Activated naive CD4-positive, alpha-beta T cell treated with anti-CD3 and anti-CD28 coated beads, Interleukin-2, amount 10 ng/mL, durations not matched to agents 7 days and 5 days (primary cell): ENCODE data around the gene EFNB1.
"Not testable (repeated sequence)": the region's sequence is repeated elsewhere in the genome, so short reads cannot be mapped to it uniquely, and the experiment has no call there.

ENCODE experiments used
- CTCF ChIA-PET: fragments of 350-600 bp; sonication (Branson Sonifier 250); formaldehyde crosslinking; loops from one replicate; lab custom pipeline; 2021; ENCODE audit warnings: antibody characterized with exemption; lab: Charles Lee
- DNase-seq: peaks from one replicate; pipeline ENCODE4 v3.0.0-alpha.2; 2020
- H3K27ac Mint-ChIP-seq: one replicate; pipeline ENCODE4 v1.8.0; 2021; ENCODE audit warnings: mild to moderate bottlenecking, moderate library complexity, mixed read lengths
- H3K27me3 Mint-ChIP-seq: one replicate; pipeline ENCODE4 v1.8.0; 2021; ENCODE audit warnings: mild to moderate bottlenecking, mixed read lengths
- H3K36me3 Mint-ChIP-seq: one replicate; pipeline ENCODE4 v1.8.0; 2021; ENCODE audit warnings: mixed read lengths
- H3K4me1 Mint-ChIP-seq: one replicate; pipeline ENCODE4 v1.8.0; 2021; ENCODE audit warnings: mixed read lengths
- H3K4me3 Mint-ChIP-seq: one replicate; pipeline ENCODE4 v1.8.0; 2021; ENCODE audit warnings: mild to moderate bottlenecking, moderate library complexity, mixed read lengths
- H3K9me3 Mint-ChIP-seq: one replicate; pipeline ENCODE4 v1.8.0; 2021; ENCODE audit warnings: mixed read lengths

EFNB1 gene

DNA sequence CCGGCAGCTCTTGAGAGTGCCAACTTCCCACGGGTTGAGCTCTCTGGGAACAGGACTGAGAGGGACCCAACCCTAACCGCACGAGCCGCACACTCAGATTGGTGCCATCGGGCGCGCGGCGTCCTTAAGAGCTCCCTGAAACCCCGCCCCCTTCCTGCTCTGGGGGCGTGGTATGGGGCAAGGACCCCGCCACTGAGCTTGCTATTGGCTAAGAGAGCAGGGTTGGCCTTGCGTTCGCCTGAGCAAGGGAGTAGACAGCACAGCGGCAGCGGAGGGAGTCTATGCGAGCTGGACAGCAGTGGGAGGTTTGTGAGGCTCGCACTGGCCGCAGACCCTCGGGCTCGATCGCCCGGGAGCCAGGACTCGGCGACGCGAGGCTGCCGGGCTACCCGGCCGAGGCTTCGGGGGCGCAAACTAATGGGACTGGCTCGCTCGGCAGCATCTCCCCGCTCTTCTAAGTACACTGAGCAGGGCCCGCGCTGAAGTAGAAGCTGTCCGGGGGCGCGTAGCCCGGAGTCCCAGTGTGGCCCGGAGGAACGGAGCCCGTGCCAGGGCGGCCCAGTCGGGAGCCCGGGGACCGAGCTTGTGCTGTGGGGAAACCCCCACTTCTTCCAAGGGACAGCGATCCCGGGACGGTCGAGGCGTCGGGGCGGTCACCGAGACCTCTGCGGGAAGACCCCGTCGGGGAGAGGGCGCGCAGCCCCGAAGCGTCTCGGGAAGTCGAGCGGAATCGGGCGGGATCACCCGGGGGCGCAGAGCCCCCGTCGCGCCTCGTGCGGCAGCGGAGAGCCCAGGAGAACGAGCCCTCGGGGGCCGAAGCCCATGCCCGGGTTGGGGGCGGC is at the start of gene EFNB1:
EFNB1 (plus strand) TSS at position 282 of the 842 bp plus-strand sequence. CDS start 756 bp downstream, outside the sequence.
- H3K27ac Mint-ChIP-seq, result peak within 1 kb of the TSS; percentile 81
- no peaks in the 10 kb centered on the region for H3K9me3 Mint-ChIP-seq
- CTCF ChIA-PET, result interaction anchor here (0.6 to 2.4 kb wide), 7 partner anchors 263 to 454 kb away, joined by 3 to 24 read pairs (median 5); partner anchors contain the start of gene PJA1

DNA sequence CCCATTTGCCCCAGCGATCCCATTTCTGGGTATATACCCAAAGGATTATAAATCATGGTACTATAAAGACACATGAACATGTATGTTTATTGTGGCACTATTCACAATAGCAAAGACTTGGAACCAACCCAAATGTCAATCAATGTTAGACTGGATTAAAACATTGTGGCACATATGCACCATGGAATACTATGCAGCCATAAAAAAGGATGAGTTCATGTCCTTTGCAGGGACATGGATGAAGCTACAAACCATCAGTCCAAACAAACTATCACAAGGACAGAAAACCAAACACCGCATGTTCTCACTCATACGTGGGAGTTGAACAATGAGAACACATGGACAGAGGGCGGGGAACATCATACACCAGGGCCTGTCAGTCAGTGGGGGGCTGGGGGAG is 47.5 kb upstream of the EFNB1 start:
- H3K27me3 Mint-ChIP-seq, H3K27ac Mint-ChIP-seq, H3K4me3 Mint-ChIP-seq, H3K36me3 Mint-ChIP-seq, H3K4me1 Mint-ChIP-seq, DNase-seq, CTCF ChIA-PET, H3K9me3 Mint-ChIP-seq: not testable (repeated sequence)

More for the DNA sequence above, at the start of gene EFNB1:
- peak; percentile 90 for DNase-seq
- Mint-ChIP-seq H3K27me3 (peaks cover 35% of the 10 kb centered on the region), H3K4me3 (peak within 1 kb of the TSS; percentile 76), H3K4me1 (peaks cover 23% of the 10 kb centered on the region), H3K36me3 (peaks cover 2% of the 10 kb centered on the region)

DNA sequence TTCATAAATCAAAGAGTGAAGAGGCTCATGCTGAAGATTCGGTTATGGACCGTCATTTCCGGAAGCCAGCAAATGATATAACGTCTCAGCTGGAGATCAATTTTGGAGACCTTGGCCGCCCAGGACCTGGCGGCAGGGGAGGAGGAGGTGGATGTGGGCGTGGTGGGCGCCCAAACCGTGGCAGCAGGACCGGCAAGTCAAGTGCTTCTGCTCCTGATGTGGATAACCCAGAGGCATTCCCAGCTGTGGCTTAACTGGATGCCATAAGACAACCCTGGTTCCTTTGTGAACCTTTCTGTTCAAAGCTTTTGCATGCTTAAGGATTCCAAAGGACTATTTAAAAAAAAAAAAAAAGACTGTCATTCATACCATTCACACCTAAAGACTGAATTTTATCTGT is 44.0 kb upstream of the EFNB1 start:
- CTCF ChIA-PET, result no interaction called here

DNA sequence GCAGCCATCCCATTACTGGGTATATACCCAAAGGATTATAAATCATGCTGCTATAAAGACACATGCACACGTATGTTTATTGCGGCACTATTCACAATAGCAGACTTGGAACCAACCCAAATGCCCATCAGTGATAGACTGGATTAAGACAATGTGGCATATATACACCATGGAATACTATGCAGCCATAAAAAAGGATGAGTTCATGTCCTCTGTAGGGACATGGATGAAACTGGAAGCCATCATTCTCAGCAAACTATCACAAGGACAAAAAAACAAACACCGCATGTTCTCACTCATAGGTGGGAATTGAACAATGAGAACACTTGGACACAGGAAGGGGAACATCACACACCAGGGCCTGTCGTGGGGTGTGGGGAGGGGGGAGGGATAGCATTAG is 42.2 kb upstream of the EFNB1 start:
- H3K4me1 Mint-ChIP-seq, DNase-seq, CTCF ChIA-PET, H3K27me3 Mint-ChIP-seq, H3K36me3 Mint-ChIP-seq, H3K4me3 Mint-ChIP-seq, H3K27ac Mint-ChIP-seq, H3K9me3 Mint-ChIP-seq: not testable (repeated sequence)

More for the DNA sequence above, 44.0 kb upstream of the EFNB1 start:
- no peak overlapping the region for H3K27ac Mint-ChIP-seq
- H3K4me3 Mint-ChIP-seq, result no peak overlapping the region
- H3K27me3 Mint-ChIP-seq, result no peaks in the 10 kb centered on the region
- no peaks in the 10 kb centered on the region for H3K9me3 Mint-ChIP-seq
- no peaks in the 10 kb centered on the region for H3K36me3 Mint-ChIP-seq
- DNase-seq, result no peak
- no peaks in the 10 kb centered on the region for H3K4me1 Mint-ChIP-seq

DNA sequence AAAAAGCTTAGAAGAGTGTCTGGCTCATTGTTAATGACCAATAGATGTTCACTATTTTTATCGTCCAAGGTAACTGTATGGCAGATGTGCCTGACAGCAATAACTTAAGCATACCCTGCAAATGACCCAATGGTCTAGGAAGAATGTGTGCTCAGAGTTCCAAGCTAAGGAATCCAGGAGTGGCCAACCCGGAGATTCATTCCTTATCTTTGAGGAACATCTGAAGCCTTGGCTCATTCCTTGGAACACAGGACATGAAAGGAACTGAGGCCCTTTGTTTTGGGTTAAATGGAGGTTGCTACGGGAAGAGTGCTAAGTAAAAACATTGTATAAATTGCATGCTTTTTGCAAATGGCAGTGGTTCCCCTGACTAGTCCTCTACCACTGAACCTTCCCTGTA is 38.9 kb upstream of the EFNB1 start:
- H3K4me3 Mint-ChIP-seq, result no peak overlapping the region
- H3K27ac Mint-ChIP-seq, result no peak overlapping the region
- no peaks in the 10 kb centered on the region for H3K27me3 Mint-ChIP-seq
- no peaks in the 10 kb centered on the region for H3K9me3 Mint-ChIP-seq
- no peak for DNase-seq
- no peaks in the 10 kb centered on the region for H3K4me1 Mint-ChIP-seq
- H3K36me3 Mint-ChIP-seq, result no peaks in the 10 kb centered on the region
- CTCF ChIA-PET, result no interaction called here

DNA sequence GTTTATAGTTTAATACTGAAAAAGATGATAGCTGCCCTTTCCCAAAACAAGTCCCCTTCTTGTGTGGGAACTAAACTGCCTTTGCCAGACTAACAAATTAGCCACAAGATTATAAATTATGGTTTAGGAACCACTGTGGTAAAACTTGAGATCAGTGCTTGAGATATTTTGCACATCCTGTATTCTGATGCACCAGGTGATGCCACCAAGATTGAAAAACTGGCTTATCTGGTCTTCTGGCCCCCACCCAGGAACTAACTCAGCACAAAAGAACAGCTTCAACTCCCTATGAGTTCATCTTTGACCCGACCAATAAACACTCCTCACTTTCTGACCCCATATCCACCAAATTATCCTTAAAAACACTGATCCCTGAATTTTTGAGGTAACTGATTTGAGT is 36.7 kb upstream of the EFNB1 start:
- H3K27ac Mint-ChIP-seq, result no peak overlapping the region

DNA sequence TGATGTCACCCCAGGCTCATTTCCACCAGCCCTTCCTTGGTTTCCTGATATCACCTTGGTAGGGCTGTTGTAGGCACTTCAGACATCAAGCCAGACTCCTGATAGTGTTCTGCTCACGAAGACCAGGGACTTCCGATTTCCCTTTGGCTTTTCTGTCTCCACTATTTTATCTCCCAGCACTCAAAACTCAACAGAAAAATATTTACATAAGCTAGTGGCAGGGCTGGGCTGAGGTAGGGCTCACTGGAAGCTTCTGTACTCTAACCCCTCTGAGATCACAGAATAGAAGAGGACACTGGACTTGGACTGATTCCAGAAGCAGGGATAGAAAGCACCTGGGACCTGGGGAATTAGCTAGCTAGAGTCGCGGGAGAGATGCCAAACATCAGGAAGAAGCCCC is 34.4 kb upstream of the EFNB1 start:
- peaks cover 9% of the 10 kb centered on the region for H3K9me3 Mint-ChIP-seq
- H3K36me3 Mint-ChIP-seq, result no peaks in the 10 kb centered on the region
- no peaks in the 10 kb centered on the region for H3K27me3 Mint-ChIP-seq
- DNase-seq, result no peak
- H3K27ac Mint-ChIP-seq, result no peak overlapping the region
- CTCF ChIA-PET, result no interaction called here
- no peaks in the 10 kb centered on the region for H3K4me1 Mint-ChIP-seq
- H3K4me3 Mint-ChIP-seq, result no peak overlapping the region

More for the DNA sequence above, 36.7 kb upstream of the EFNB1 start:
- Mint-ChIP-seq H3K9me3 (no peaks in the 10 kb centered on the region), H3K27me3 (no peaks in the 10 kb centered on the region), H3K36me3 (no peaks in the 10 kb centered on the region), H3K4me1 (no peaks in the 10 kb centered on the region), H3K4me3 (no peak overlapping the region)
- DNase-seq, result no peak
- CTCF ChIA-PET, result no interaction called here

DNA sequence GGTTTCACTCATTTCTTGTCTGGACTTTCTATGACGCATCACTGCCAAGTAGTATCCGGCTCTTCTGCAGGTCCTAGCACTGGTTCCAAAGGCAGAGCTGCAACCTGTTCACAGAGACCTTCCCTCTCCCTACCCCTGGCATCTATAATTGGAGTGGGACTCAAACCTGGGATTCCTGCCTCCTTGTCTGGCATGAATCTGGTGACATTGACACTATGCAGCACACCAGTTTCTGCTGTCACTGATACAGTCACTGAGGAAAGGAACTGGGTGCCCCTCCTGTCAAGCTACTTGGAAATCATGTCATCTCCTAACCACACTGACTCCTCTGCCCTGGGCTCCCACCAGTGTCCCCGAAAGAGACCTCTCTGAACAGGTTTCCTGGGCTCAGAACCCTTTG is 33.1 kb upstream of the EFNB1 start:
- no peaks in the 10 kb centered on the region for H3K36me3 Mint-ChIP-seq
- CTCF ChIA-PET, result no interaction called here
- no peaks in the 10 kb centered on the region for H3K4me1 Mint-ChIP-seq
- no peaks in the 10 kb centered on the region for H3K27me3 Mint-ChIP-seq
- no peak overlapping the region for H3K27ac Mint-ChIP-seq
- no peak for DNase-seq
- H3K4me3 Mint-ChIP-seq, result no peak overlapping the region
- peaks cover 12% of the 10 kb centered on the region for H3K9me3 Mint-ChIP-seq

DNA sequence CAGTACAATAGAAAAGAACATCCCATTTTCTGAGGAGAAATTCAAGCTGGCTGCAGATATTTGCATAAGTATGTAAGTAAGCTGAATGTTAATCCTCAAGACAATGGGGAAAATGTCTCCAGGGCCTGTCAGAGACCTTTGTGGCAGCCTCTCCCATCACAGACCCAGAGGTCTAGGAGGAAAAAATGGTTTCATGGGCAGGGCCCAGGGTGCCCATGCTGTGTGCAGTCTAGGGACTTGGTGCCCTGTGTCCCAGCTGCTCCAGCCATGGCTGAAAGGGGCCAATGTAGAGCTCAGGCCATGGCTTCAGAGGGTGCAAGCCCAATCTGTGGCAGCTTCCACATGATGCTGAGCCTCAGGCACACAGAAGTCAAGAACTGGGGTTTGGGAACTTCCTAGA is 30.4 kb upstream of the EFNB1 start:
- DNase-seq, H3K4me1 Mint-ChIP-seq, H3K4me3 Mint-ChIP-seq, H3K27me3 Mint-ChIP-seq, H3K36me3 Mint-ChIP-seq, CTCF ChIA-PET, H3K27ac Mint-ChIP-seq: not testable (repeated sequence)
- H3K9me3 Mint-ChIP-seq, result peaks cover 12% of the 10 kb centered on the region

DNA sequence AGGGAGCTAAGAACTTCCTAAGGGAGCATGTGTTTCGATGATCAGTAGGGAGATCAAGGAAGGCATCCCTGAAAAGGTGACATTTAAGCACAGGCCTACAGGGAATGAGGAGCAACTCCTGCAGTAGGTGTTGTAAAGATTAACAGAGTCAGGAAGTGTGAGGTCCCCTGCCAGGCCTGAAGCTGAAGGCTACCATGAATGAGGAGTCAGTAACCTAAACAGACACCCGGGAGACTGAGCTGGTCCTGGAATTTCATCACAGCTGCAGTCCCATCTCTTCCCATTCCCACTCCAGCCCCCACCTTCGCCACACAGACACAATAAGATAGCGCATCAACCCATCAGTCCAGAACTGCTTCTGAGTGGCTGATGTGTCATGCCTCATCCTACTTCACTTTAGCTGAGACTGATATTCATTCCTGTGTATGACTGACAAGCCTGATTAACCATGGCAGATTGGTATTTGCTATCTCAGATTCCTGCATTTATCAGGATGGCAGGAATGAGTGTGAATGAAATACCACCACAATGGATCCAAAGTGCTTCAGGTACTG is 27.0 kb upstream of the EFNB1 start:
- Mint-ChIP-seq H3K36me3 (no peaks in the 10 kb centered on the region), H3K4me1 (no peaks in the 10 kb centered on the region), H3K27ac (no peak overlapping the region), H3K27me3 (no peaks in the 10 kb centered on the region), H3K4me3 (no peak overlapping the region), H3K9me3 (peaks cover 12% of the 10 kb centered on the region)
- CTCF ChIA-PET, result no interaction called here
- DNase-seq, result no peak

DNA sequence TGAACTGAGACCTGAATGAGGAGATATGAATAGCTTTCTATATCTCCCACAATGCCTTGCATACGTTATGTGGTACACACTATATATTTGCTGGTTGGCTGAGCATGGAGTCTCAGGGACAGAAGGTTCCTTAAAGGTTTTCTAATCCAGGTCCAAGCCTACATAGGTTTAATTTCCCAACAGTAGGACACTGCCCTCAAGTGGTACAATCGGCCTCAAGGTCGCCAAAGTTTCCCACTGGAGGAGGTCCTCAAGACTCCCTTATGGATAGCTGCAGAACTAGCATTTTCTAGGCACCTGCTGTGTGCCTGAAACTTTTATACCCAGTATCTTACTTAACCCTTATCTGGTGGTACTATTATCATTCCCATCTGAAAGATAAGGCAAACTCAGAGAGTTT is 21.0 kb upstream of the EFNB1 start:
- Mint-ChIP-seq H3K36me3 (no peaks in the 10 kb centered on the region), H3K27ac (no peak overlapping the region), H3K9me3 (no peaks in the 10 kb centered on the region), H3K4me3 (no peak overlapping the region), H3K27me3 (no peaks in the 10 kb centered on the region), H3K4me1 (no peaks in the 10 kb centered on the region)
- CTCF ChIA-PET, result interaction anchor here (0.9 kb wide), 1 partner anchor 74 kb away, joined by 5 read pairs; no protein-coding TSS in a partner anchor
- DNase-seq, result no peak

DNA sequence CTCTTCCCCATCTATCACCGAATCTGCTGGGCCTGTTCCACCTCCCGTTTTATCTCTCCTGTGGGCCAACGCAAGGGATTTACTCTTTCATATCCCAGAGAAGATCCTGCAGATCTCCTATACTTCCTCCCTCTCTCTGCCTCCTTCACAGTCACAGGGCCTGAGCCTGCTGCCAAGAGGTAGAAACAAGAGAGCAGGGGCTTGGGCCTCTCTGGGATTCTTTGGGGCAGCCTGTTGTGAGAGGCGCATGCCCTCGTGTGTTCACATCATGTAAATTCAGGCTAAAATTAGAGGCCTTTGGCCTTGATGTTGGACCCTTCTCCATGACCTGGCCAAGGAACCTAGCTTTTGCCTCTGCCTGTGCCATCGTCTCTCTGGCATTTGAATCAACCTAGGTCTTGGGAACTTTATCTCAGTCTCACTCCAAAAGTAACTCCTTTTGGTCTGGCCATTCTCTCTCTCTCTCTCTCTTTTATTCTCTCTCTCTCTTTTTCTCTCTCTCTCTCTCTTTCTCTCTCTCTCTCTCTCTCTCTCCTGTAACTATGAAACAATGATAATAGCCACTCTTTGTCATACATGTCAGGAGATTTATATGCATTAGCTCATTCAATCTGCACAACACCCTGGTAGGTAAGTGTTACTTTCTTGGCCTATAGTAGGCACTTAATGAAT is 20.0 kb upstream of the EFNB1 start:
- H3K4me1 Mint-ChIP-seq, result no peaks in the 10 kb centered on the region
- H3K27me3 Mint-ChIP-seq, result no peaks in the 10 kb centered on the region
- no peaks in the 10 kb centered on the region for H3K36me3 Mint-ChIP-seq
- H3K9me3 Mint-ChIP-seq, result no peaks in the 10 kb centered on the region
- H3K4me3 Mint-ChIP-seq, result no peak overlapping the region
- DNase-seq, result no peak
- CTCF ChIA-PET, result interaction anchor here (1.4 kb wide), 1 partner anchor 613 kb away, joined by 3 read pairs; no protein-coding TSS in a partner anchor
- no peak overlapping the region for H3K27ac Mint-ChIP-seq

DNA sequence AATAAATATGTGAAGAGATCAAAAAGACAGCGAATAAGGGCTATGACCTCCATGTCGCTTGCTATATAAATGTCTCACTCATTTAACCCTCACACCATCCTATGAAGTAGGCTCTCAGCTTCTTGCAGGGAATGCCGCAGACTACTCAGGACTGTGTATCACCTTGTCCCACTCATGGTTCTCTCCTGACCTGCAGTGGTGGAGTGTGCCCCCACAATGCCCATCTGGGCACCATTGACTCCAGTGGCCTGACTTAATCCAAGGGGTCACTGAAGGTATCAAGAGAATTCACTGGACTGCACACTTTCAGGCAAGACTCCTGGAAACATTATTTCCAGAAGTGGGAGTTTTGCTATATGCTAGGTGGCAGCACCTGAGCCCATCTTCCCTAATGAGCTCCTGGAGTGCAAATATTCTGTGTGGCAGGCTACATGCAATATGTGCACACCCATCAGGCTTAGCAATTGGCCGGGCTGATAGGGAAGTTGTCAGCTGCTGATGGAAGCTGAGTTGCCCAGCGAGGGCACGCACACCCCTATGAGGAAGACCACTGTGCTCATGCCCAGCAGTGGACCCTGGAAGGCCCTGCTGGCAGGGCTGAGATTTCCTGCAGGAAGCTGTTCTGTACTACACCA is 8.2 kb upstream of the EFNB1 start:
- no peak overlapping the region for H3K4me3 Mint-ChIP-seq
- CTCF ChIA-PET, result no interaction called here
- no peak for DNase-seq
- H3K4me1 Mint-ChIP-seq, result no peaks in the 10 kb centered on the region
- H3K9me3 Mint-ChIP-seq, result no peaks in the 10 kb centered on the region
- H3K36me3 Mint-ChIP-seq, result no peaks in the 10 kb centered on the region
- no peak overlapping the region for H3K27ac Mint-ChIP-seq
- peaks cover 11% of the 10 kb centered on the region for H3K27me3 Mint-ChIP-seq

DNA sequence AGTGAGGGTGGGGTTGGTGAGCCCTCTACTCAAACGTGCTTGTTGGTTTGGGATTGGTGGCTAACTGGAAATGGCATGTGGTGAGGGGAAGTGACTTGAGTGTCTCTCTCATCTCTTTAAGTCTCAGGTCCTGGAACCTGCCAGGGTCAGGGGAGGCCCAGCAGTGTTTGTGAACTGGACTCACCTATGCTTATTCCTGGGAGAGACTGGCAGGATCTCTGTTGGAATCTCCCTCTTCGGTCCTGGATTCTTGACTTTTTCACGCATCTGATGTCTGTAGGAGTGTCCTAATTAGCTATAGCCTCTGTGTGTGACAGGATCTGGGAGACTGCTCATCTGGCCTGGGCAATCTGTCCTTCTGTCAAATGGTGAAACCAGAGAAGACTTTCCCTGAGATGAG is 7.2 kb upstream of the EFNB1 start:
- CTCF ChIA-PET, result interaction anchor here (1.5 to 1.8 kb wide), 2 partner anchors 401 to 565 kb away, joined by 3 to 12 read pairs; no protein-coding TSS in a partner anchor
- H3K27ac Mint-ChIP-seq, result no peak overlapping the region
- peaks cover 10% of the 10 kb centered on the region for H3K27me3 Mint-ChIP-seq
- H3K36me3 Mint-ChIP-seq, result no peaks in the 10 kb centered on the region
- H3K9me3 Mint-ChIP-seq, result no peaks in the 10 kb centered on the region
- no peak overlapping the region for H3K4me3 Mint-ChIP-seq
- no peak for DNase-seq
- H3K4me1 Mint-ChIP-seq, result no peaks in the 10 kb centered on the region
